GM12878 (cell line): ENCODE data around the gene CTNS. TPM values are rescaled to one million over a fixed set of nuclear protein-coding genes. Genes with fewer than 3 reads are reported as not detected.

Experiments used
- CHD2 ChIP-seq: IDR thresholded peaks from 2 replicates; pipeline ENCODE4 v1.6.1; 2011; ENCODE audit warnings: low read depth, low read length, improper control_type of control experiment, borderline replicate concordance
- ESRRA ChIP-seq: IDR thresholded peaks from 2 replicates; pipeline ENCODE4 v1.6.1; 2012; ENCODE audit warnings: mild to moderate bottlenecking, low read length, improper control_type of control experiment
- GABPA ChIP-seq: IDR thresholded peaks from 2 replicates; pipeline ENCODE4 v1.6.1; 2014; ENCODE audit warnings: antibody characterized with exemption, low read depth, mild to moderate bottlenecking, inconsistent platforms
- IKZF1 ChIP-seq: fragments of 450-650 bp; conservative IDR thresholded peaks from 2 replicates; pipeline ENCODE4 v1.6.1; 2017; ENCODE audit warnings: antibody characterized with exemption, mild to moderate bottlenecking
- KAT2A ChIP-seq: conservative IDR thresholded peaks from 2 replicates; pipeline ENCODE4 v1.6.1; 2011; ENCODE audit warnings: low read depth, low read length; ENCODE audit not compliant: control insufficient read depth
- KLF5 ChIP-seq: fragments of 450-650 bp; IDR thresholded peaks from 2 replicates; pipeline ENCODE4 v1.6.1; 2014; ENCODE audit warnings: mild to moderate bottlenecking; ENCODE audit not compliant: partially characterized antibody
- MYC ChIP-seq: IDR thresholded peaks from 2 replicates; pipeline ENCODE4 v1.6.1; 2011; ENCODE audit warnings: mild to moderate bottlenecking, low read length, moderate library complexity, inconsistent platforms; ENCODE audit not compliant: insufficient read depth, insufficient replicate concordance, insufficient read length, severe bottlenecking
- NFXL1 ChIP-seq: fragments of 450-650 bp; IDR thresholded peaks from 2 replicates; pipeline ENCODE4 v1.6.1; 2017; ENCODE audit warnings: antibody characterized with exemption, mild to moderate bottlenecking, borderline replicate concordance
- RCOR1 ChIP-seq: conservative IDR thresholded peaks from 2 replicates; pipeline ENCODE4 v1.6.1; 2012; ENCODE audit warnings: low read depth, low read length, improper control_type of control experiment
- SUZ12 ChIP-seq: fragments of 200-600 bp; sonication (generic); IDR thresholded peaks from one replicate; pipeline ENCODE4 v1.6.1; 2018; ENCODE audit warnings: antibody characterized with exemption, mild to moderate bottlenecking; ENCODE audit not compliant: unreplicated experiment
- WRNIP1 ChIP-seq: IDR thresholded peaks from 2 replicates; pipeline ENCODE4 v1.6.1; 2011; ENCODE audit warnings: low read depth, low read length, improper control_type of control experiment, borderline replicate concordance
- polyA plus RNA-seq, 11 experiments: library from polyadenylated mRNA; depleted of rRNA in 4 of 11; unstranded in 6 of 11; stranded (reverse) in 5 of 11; fragments of >200 nt; fragmentation: Nextera tagmentation in 4 of 11; fragmentation: Illumina TruSeq in 1 of 11; extraction: Ambion mirVana in 4 of 11; extraction: Trizol in 1 of 11; gene quantifications; 1 replicate in 1 of 11; 2 replicates in 10 of 11; pipeline versions ENCODE4 v1.2.1 to v1.2.3, GENCODE V29; 2011 to 2016; ENCODE audit warnings: inconsistent platforms in 2 of 11, missing spikeins in 2 of 11, low read depth in 1 of 11
- total RNA-seq, 4 experiments: library from RNA; depleted of rRNA in 3 of 4; stranded (reverse); fragments of >200 nt in 3 of 4; fragmentation: Illumina TruSeq in 1 of 4; extraction: Trizol in 1 of 4; gene quantifications; 2 replicates each; pipeline versions ENCODE4 v1.2.1 to v1.2.3, GENCODE V29; 2013 to 2021
- TF ChIP-seq, protein P1 (sequence below): fragments of 450-650 bp; IDR thresholded peaks from 2 replicates; pipeline ENCODE4 v1.6.1; 2017; ENCODE audit warnings: mild to moderate bottlenecking, moderate library complexity
- TF ChIP-seq, protein P2 (sequence below): IDR thresholded peaks from 2 replicates; pipeline ENCODE4 v1.6.1; 2012; ENCODE audit warnings: improper control_type of control experiment, low read depth, low read length; ENCODE audit not compliant: insufficient replicate concordance
- TF ChIP-seq, protein P3 (sequence below): fragments of 150-350 bp; IDR thresholded peaks from 2 replicates; pipeline ENCODE4 v1.6.1; 2014; ENCODE audit warnings: mild to moderate bottlenecking, low read depth, low read length

CTNS gene
- total and polyA plus RNA-seq, 10 of the 15 experiments (the other 5 are each of a cell fraction or from before 2014, with no cell fraction given): 0.92 to 10.7 (median 6.4) TPM

DNA sequence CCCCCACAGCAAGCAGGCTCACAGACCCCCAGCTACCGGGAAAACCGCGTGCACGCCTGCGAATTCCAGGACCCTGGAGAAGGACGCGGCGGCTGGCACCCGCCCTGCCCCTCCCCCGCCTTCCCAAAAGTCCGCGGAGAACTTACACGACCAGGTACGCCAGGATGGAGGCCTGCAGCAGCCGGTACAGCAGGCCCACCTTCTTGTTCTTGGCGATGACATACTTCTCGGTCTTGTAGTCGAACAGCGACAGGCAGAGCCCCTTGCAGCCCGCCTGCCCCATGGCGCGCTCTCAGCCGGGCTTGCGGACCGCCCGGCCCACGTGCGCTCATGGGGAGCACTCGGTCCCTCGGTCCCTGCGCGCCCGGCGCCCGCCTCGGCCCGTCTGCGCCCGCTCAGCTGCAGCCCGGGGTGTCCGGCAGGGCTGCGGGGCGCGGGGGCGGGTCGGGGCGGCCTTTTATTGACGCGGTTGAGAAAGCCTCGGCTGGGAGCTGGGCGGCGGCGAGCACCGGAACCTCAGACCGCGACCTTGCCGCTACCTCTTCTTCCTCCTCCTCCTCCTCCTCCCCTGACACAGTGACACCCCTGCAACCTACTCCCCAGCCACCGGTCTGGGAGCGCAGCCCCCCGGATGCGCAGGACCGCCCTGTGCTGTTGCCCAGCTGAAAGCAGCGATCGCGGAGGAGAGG lies 59.3 kb downstream of the CTNS start, which contains the start of gene P2RX5 (continued):
- TF ChIP-seq, protein P1, sequence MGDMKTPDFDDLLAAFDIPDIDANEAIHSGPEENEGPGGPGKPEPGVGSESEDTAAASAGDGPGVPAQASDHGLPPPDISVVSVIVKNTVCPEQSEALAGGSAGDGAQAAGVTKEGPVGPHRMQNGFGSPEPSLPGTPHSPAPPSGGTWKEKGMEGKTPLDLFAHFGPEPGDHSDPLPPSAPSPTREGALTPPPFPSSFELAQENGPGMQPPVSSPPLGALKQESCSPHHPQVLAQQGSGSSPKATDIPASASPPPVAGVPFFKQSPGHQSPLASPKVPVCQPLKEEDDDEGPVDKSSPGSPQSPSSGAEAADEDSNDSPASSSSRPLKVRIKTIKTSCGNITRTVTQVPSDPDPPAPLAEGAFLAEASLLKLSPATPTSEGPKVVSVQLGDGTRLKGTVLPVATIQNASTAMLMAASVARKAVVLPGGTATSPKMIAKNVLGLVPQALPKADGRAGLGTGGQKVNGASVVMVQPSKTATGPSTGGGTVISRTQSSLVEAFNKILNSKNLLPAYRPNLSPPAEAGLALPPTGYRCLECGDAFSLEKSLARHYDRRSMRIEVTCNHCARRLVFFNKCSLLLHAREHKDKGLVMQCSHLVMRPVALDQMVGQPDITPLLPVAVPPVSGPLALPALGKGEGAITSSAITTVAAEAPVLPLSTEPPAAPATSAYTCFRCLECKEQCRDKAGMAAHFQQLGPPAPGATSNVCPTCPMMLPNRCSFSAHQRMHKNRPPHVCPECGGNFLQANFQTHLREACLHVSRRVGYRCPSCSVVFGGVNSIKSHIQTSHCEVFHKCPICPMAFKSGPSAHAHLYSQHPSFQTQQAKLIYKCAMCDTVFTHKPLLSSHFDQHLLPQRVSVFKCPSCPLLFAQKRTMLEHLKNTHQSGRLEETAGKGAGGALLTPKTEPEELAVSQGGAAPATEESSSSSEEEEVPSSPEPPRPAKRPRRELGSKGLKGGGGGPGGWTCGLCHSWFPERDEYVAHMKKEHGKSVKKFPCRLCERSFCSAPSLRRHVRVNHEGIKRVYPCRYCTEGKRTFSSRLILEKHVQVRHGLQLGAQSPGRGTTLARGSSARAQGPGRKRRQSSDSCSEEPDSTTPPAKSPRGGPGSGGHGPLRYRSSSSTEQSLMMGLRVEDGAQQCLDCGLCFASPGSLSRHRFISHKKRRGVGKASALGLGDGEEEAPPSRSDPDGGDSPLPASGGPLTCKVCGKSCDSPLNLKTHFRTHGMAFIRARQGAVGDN: peak; percentile 64
- TF ChIP-seq RCOR1: 0 out of 2 replicates have a peak, but pooled peaks have one; percentile 46
- TF ChIP-seq, protein P2, sequence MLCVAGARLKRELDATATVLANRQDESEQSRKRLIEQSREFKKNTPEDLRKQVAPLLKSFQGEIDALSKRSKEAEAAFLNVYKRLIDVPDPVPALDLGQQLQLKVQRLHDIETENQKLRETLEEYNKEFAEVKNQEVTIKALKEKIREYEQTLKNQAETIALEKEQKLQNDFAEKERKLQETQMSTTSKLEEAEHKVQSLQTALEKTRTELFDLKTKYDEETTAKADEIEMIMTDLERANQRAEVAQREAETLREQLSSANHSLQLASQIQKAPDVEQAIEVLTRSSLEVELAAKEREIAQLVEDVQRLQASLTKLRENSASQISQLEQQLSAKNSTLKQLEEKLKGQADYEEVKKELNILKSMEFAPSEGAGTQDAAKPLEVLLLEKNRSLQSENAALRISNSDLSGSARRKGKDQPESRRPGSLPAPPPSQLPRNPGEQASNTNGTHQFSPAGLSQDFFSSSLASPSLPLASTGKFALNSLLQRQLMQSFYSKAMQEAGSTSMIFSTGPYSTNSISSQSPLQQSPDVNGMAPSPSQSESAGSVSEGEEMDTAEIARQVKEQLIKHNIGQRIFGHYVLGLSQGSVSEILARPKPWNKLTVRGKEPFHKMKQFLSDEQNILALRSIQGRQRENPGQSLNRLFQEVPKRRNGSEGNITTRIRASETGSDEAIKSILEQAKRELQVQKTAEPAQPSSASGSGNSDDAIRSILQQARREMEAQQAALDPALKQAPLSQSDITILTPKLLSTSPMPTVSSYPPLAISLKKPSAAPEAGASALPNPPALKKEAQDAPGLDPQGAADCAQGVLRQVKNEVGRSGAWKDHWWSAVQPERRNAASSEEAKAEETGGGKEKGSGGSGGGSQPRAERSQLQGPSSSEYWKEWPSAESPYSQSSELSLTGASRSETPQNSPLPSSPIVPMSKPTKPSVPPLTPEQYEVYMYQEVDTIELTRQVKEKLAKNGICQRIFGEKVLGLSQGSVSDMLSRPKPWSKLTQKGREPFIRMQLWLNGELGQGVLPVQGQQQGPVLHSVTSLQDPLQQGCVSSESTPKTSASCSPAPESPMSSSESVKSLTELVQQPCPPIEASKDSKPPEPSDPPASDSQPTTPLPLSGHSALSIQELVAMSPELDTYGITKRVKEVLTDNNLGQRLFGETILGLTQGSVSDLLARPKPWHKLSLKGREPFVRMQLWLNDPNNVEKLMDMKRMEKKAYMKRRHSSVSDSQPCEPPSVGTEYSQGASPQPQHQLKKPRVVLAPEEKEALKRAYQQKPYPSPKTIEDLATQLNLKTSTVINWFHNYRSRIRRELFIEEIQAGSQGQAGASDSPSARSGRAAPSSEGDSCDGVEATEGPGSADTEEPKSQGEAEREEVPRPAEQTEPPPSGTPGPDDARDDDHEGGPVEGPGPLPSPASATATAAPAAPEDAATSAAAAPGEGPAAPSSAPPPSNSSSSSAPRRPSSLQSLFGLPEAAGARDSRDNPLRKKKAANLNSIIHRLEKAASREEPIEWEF: no peak
- TF ChIP-seq KAT2A: no peak
- TF ChIP-seq, protein P3, sequence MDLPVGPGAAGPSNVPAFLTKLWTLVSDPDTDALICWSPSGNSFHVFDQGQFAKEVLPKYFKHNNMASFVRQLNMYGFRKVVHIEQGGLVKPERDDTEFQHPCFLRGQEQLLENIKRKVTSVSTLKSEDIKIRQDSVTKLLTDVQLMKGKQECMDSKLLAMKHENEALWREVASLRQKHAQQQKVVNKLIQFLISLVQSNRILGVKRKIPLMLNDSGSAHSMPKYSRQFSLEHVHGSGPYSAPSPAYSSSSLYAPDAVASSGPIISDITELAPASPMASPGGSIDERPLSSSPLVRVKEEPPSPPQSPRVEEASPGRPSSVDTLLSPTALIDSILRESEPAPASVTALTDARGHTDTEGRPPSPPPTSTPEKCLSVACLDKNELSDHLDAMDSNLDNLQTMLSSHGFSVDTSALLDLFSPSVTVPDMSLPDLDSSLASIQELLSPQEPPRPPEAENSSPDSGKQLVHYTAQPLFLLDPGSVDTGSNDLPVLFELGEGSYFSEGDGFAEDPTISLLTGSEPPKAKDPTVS: no peak
- TF ChIP-seq GABPA: no peak
- TF ChIP-seq KLF5: no peak
- TF ChIP-seq CHD2: no peak
- no peak for TF ChIP-seq MYC
- no peak for TF ChIP-seq WRNIP1
- peak; percentile 48 for TF ChIP-seq IKZF1
- TF ChIP-seq SUZ12: no peak
- no peak for TF ChIP-seq ESRRA
- peak; percentile 87 for TF ChIP-seq NFXL1
